Lung (tissue), 12 donors: ENCODE data around the gene SYT1. TPM values are rescaled to one million over a fixed set of nuclear protein-coding genes. Genes with fewer than 3 reads are reported as not detected.

ENCODE experiments used
- ATAC-seq: fragments of 200-7000 bp; cut with Tn5 transposase; one replicate; pipeline ENCODE4 v1.9.1; 2020; ENCODE audit warnings: moderate number of reproducible peaks; ENCODE audit not compliant: insufficient read depth, low FRiP score
- DNase-seq, 3 donors: peaks; one replicate each; pipeline ENCODE4 v3.0.0-alpha.2; 2013 to 2017
- H3K27ac ChIP-seq, 2 donors: one replicate each; pipeline ENCODE4 v1.5.1; 2013; ENCODE audit warnings: mild to moderate bottlenecking in 2 of 2, moderate library complexity in 2 of 2, control low read depth in 1 of 2, inconsistent platforms in 1 of 2, low read depth in 1 of 2, low read length in 1 of 2
- H3K27me3 ChIP-seq, 3 donors: one replicate each; pipeline ENCODE4 v1.5.1; 2013; ENCODE audit warnings: low read length in 2 of 3; ENCODE audit not compliant: control insufficient read depth in 3 of 3, insufficient read depth in 3 of 3
- H3K36me3 ChIP-seq, 4 donors: one replicate each; pipeline ENCODE4 v1.5.1; 2013; ENCODE audit warnings: low read length in 4 of 4, mild to moderate bottlenecking in 1 of 4, moderate library complexity in 1 of 4; ENCODE audit not compliant: control insufficient read depth in 4 of 4, insufficient read depth in 4 of 4
- H3K4me1 ChIP-seq, 5 donors: one replicate each; pipeline ENCODE4 v1.5.1; 2013; ENCODE audit warnings: low read length in 5 of 5, mild to moderate bottlenecking in 2 of 5, moderate library complexity in 1 of 5; ENCODE audit not compliant: control insufficient read depth in 5 of 5, insufficient read depth in 5 of 5
- H3K4me3 ChIP-seq: one replicate; pipeline ENCODE4 v1.5.1; 2013; ENCODE audit warnings: mild to moderate bottlenecking, control low read depth, moderate library complexity
- H3K9ac ChIP-seq, 2 donors: one replicate each; pipeline ENCODE4 v1.5.1; 2013; ENCODE audit warnings: low read length in 2 of 2, control low read depth in 1 of 2; ENCODE audit not compliant: insufficient read depth in 1 of 2
- H3K9me3 ChIP-seq, 4 donors: one replicate each; pipeline ENCODE4 v1.5.1; 2013; ENCODE audit warnings: low read length in 3 of 4, mild to moderate bottlenecking in 1 of 4, moderate library complexity in 1 of 4; ENCODE audit not compliant: control insufficient read depth in 4 of 4, insufficient read depth in 3 of 4
- CTCF ChIP-seq: IDR thresholded peaks from 2 replicates; pipeline ENCODE4 v1.5.1; 2012; ENCODE audit warnings: mild to moderate bottlenecking; ENCODE audit errors: control extremely low read depth, extremely low read depth
- WGBS, 2 donors: extraction: QIAGEN DNeasy Blood & Tissue Kit; methylation state at CpG; one replicate each; pipeline ENCODE4 v1.1.7; 2013; 5-methylcytosine and 5-hydroxymethylcytosine counted together
- polyA plus RNA-seq, 2 donors: library from polyadenylated mRNA; stranded (reverse); fragments of 200-250 nt; gene quantifications; one replicate each; pipeline ENCODE4 v1.2.1, GENCODE V29; 2013
- total RNA-seq, 2 donors: library from RNA; depleted of rRNA in 1 of 2; stranded (reverse); fragments of >200 nt in 1 of 2; gene quantifications; one replicate each; pipeline ENCODE4 v1.2.1, GENCODE V29; 2014 to 2021
- donor health status: control.
- donor health status: control.
- donor health status: Bipolar disorder and iron deficiency.
- donor health status: healthy.
- donor health status: DM: yes; HTN: yes; CAD: no.

SYT1 gene
- total and polyA plus RNA-seq, 4 donors, result 0.05 to 3.2 (median 0.46) TPM

GRCh38 chr12:79414252-79414651 lies 549.7 kb downstream of the SYT1 start:
- WGBS, 2 donors, result 72 to 75% methylated on average over 2 of the region's 2 CpGs

GRCh38 chr12:79415321-79415720 lies 550.7 kb downstream of the SYT1 start:
- Histone ChIP-seq H3K27me3 (no peaks in the 10 kb centered on the region), H3K9me3 (no peaks in the 10 kb centered on the region), H3K4me3 (no peak overlapping the region), H3K4me1 (no peaks in the 10 kb centered on the region), H3K27ac (no peak overlapping the region), H3K36me3 (no peaks in the 10 kb centered on the region), H3K9ac (no peak overlapping the region)
- 62 to 68% methylated on average over 2 of the region's 2 CpGs for WGBS, 2 donors
- TF ChIP-seq CTCF, result no peak
- no peak for DNase-seq
- no peak for ATAC-seq

More at GRCh38 chr12:79414252-79414651, 549.7 kb downstream of the SYT1 start:
- Histone ChIP-seq H3K27ac (no peak overlapping the region), H3K9ac (no peak overlapping the region), H3K4me3 (no peak overlapping the region), H3K27me3 (no peaks in the 10 kb centered on the region), H3K9me3 (no peaks in the 10 kb centered on the region), H3K36me3 (no peaks in the 10 kb centered on the region), H3K4me1 (peaks cover 0 to 4% (median 0%) of the 10 kb centered on the region in 5 donors)
- ATAC-seq (no peak), DNase-seq (no peak)
- no peak for TF ChIP-seq CTCF

- ATAC-seq (no peak), DNase-seq (peak in 1 of 3 donors; percentile 50)
- H3K4me1 ChIP-seq, result no peaks in the 10 kb centered on the region
- no peaks in the 10 kb centered on the region for H3K9me3 ChIP-seq
- no peaks in the 10 kb centered on the region for H3K27me3 ChIP-seq
- no peaks in the 10 kb centered on the region for H3K36me3 ChIP-seq
- 62 to 71% methylated on average over 5 of the region's 5 CpGs for WGBS, 2 donors
- no peak overlapping the region for H3K27ac ChIP-seq
- H3K9ac ChIP-seq, result no peak overlapping the region
- no peak overlapping the region for H3K4me3 ChIP-seq
- no peak for TF ChIP-seq CTCF
Measured at GRCh38 chr12:79415746-79416435, 551.3 kb downstream of the SYT1 start.
